ENCODE data around the gene PRKCZ. TPM values are rescaled to one million over a fixed set of nuclear protein-coding genes. Genes with fewer than 3 reads are reported as not detected.
A peak's percentile ranks its signal among the peaks of the same experiment; 100 is the strongest.
"Not testable (repeated sequence)": the region's sequence is repeated elsewhere in the genome, so short reads cannot be mapped to it uniquely, and the experiment has no call there.

The PRKCZ gene
- polyA plus RNA-seq, 4 donors, result 44.2 to 252 (median 144) TPM

GRCh38 chr1:2094269-2095158 is 44.3 kb downstream of the PRKCZ start:
- Histone ChIP-seq H3K36me3 (ENCODE audit: control insufficient read depth in 3 of 3, insufficient read depth in 2 of 3, low read depth in 1 of 3, low read length in 3 of 3) (peaks cover 0 to 84% (median 4%) of the 10 kb centered on the region in 3 donors), H3K27ac (ENCODE audit: low read depth in 1 of 3, low read length in 2 of 3) (peak overlapping the region in 1 of 3 donors; percentile 88), H3K4me1 (ENCODE audit: control insufficient read depth in 3 of 3, insufficient read depth in 2 of 3, low read depth in 1 of 3, low read length in 2 of 3) (peaks cover 0 to 13% (median 7%) of the 10 kb centered on the region in 3 donors), H3K9me3 (ENCODE audit: control insufficient read depth in 2 of 2, insufficient read depth in 1 of 2, low read depth in 1 of 2, low read length in 1 of 2) (peaks cover 6 to 21% of the 10 kb centered on the region in 2 donors)
- FAIRE-seq; H3K4me3 ChIP-seq (ENCODE audit: low read depth in 1 of 3, low read length in 3 of 3); H3K27me3 ChIP-seq (ENCODE audit: control insufficient read depth in 3 of 3, insufficient read depth in 3 of 3, low read length in 3 of 3): not testable (repeated sequence)
- WGBS, 3 donors, result 79 to 94% (median 85%) methylated on average over 47 to 60 of the region's 60 CpGs
- DNase-seq, result peak in 1 of 2 donors; percentile 16

- FAIRE-seq, result no peak
- Histone ChIP-seq H3K9me3 (ENCODE audit: control insufficient read depth in 2 of 2, insufficient read depth in 1 of 2, low read depth in 1 of 2, low read length in 1 of 2) (peaks cover 6 to 21% of the 10 kb centered on the region in 2 donors), H3K27me3 (ENCODE audit: control insufficient read depth in 3 of 3, insufficient read depth in 3 of 3, low read length in 3 of 3) (no peaks in the 10 kb centered on the region), H3K4me3 (ENCODE audit: low read depth in 1 of 3, low read length in 3 of 3) (no peak overlapping the region), H3K4me1 (ENCODE audit: control insufficient read depth in 3 of 3, insufficient read depth in 2 of 3, low read depth in 1 of 3, low read length in 2 of 3) (peaks cover 0 to 13% (median 7%) of the 10 kb centered on the region in 3 donors), H3K36me3 (ENCODE audit: control insufficient read depth in 3 of 3, insufficient read depth in 2 of 3, low read depth in 1 of 3, low read length in 3 of 3) (peaks cover 0 to 84% (median 4%) of the 10 kb centered on the region in 3 donors), H3K27ac (ENCODE audit: low read depth in 1 of 3, low read length in 2 of 3) (peak overlapping the region in 1 of 3 donors; percentile 71)
- no peak for DNase-seq
- WGBS, 3 donors, result 89 to 92% (median 90%) methylated on average over 15 to 17 of the region's 17 CpGs
Measured at GRCh38 chr1:2095394-2095793, 45.2 kb downstream of the PRKCZ start.

- H3K4me3 ChIP-seq (ENCODE audit: low read depth in 1 of 3, low read length in 3 of 3), result no peak overlapping the region
- H3K27ac ChIP-seq (ENCODE audit: low read depth in 1 of 3, low read length in 2 of 3), result peak overlapping the region in 1 of 3 donors; percentile 91
- no peak for DNase-seq
- WGBS, 3 donors, result 94 to 97% (median 96%) methylated on average over 34 of the region's 34 CpGs
- peaks cover 0 to 89% (median 4%) of the 10 kb centered on the region in 3 donors for H3K36me3 ChIP-seq (ENCODE audit: control insufficient read depth in 3 of 3, insufficient read depth in 2 of 3, low read depth in 1 of 3, low read length in 3 of 3)
- H3K27me3 ChIP-seq (ENCODE audit: control insufficient read depth in 3 of 3, insufficient read depth in 3 of 3, low read length in 3 of 3), result no peaks in the 10 kb centered on the region
- H3K9me3 ChIP-seq (ENCODE audit: control insufficient read depth in 2 of 2, insufficient read depth in 1 of 2, low read depth in 1 of 2, low read length in 1 of 2), result peaks cover 6 to 21% of the 10 kb centered on the region in 2 donors
- FAIRE-seq, result no peak
- H3K4me1 ChIP-seq (ENCODE audit: control insufficient read depth in 3 of 3, insufficient read depth in 2 of 3, low read depth in 1 of 3, low read length in 2 of 3), result peaks cover 0 to 13% (median 7%) of the 10 kb centered on the region in 3 donors
Measured at GRCh38 chr1:2095981-2096736, 45.9 kb downstream of the PRKCZ start.

GRCh38 chr1:2097386-2098300 is 47.4 kb downstream of the PRKCZ start:
- Histone ChIP-seq H3K36me3 (ENCODE audit: control insufficient read depth in 3 of 3, insufficient read depth in 2 of 3, low read depth in 1 of 3, low read length in 3 of 3) (peaks cover 0 to 91% (median 4%) of the 10 kb centered on the region in 3 donors), H3K4me1 (ENCODE audit: control insufficient read depth in 3 of 3, insufficient read depth in 2 of 3, low read depth in 1 of 3, low read length in 2 of 3) (peaks cover 0 to 6% (median 5%) of the 10 kb centered on the region in 3 donors), H3K9me3 (ENCODE audit: control insufficient read depth in 2 of 2, insufficient read depth in 1 of 2, low read depth in 1 of 2, low read length in 1 of 2) (peaks cover 6 to 24% of the 10 kb centered on the region in 2 donors), H3K4me3 (ENCODE audit: low read depth in 1 of 3, low read length in 3 of 3) (no peak overlapping the region), H3K27ac (ENCODE audit: low read depth in 1 of 3, low read length in 2 of 3) (peak overlapping the region; percentile 55 to 91 (median 80)), H3K27me3 (ENCODE audit: control insufficient read depth in 3 of 3, insufficient read depth in 3 of 3, low read length in 3 of 3) (no peaks in the 10 kb centered on the region)
- WGBS, 3 donors, result 83 to 93% (median 86%) methylated on average over 26 of the region's 26 CpGs
- FAIRE-seq (no peak), DNase-seq (peak; percentile 22 to 83)

- Histone ChIP-seq H3K27me3 (ENCODE audit: control insufficient read depth in 3 of 3, insufficient read depth in 3 of 3, low read length in 3 of 3) (no peaks in the 10 kb centered on the region), H3K4me3 (ENCODE audit: low read depth in 1 of 3, low read length in 3 of 3) (no peak overlapping the region), H3K9me3 (ENCODE audit: control insufficient read depth in 2 of 2, insufficient read depth in 1 of 2, low read depth in 1 of 2, low read length in 1 of 2) (peaks cover 6 to 24% of the 10 kb centered on the region in 2 donors), H3K4me1 (ENCODE audit: control insufficient read depth in 3 of 3, insufficient read depth in 2 of 3, low read depth in 1 of 3, low read length in 2 of 3) (peaks cover 0 to 4% (median 0%) of the 10 kb centered on the region in 3 donors), H3K27ac (ENCODE audit: low read depth in 1 of 3, low read length in 2 of 3) (peak overlapping the region; percentile 55 to 91 (median 80)), H3K36me3 (ENCODE audit: control insufficient read depth in 3 of 3, insufficient read depth in 2 of 3, low read depth in 1 of 3, low read length in 3 of 3) (peaks cover 2 to 91% (median 4%) of the 10 kb centered on the region in 3 donors)
- 33 to 67% (median 45%) methylated on average over 11 of the region's 11 CpGs for WGBS, 3 donors
- DNase-seq (peak; percentile 49 to 88), FAIRE-seq (no peak)
Measured at GRCh38 chr1:2098301-2098698, 48.1 kb downstream of the PRKCZ start.

- H3K4me1 ChIP-seq (ENCODE audit: control insufficient read depth in 3 of 3, insufficient read depth in 2 of 3, low read depth in 1 of 3, low read length in 2 of 3), result peaks cover 0 to 9% (median 0%) of the 10 kb centered on the region in 3 donors
- peaks cover 6 to 24% of the 10 kb centered on the region in 2 donors for H3K9me3 ChIP-seq (ENCODE audit: control insufficient read depth in 2 of 2, insufficient read depth in 1 of 2, low read depth in 1 of 2, low read length in 1 of 2)
- peaks cover 2 to 91% (median 4%) of the 10 kb centered on the region in 3 donors for H3K36me3 ChIP-seq (ENCODE audit: control insufficient read depth in 3 of 3, insufficient read depth in 2 of 3, low read depth in 1 of 3, low read length in 3 of 3)
- no peak for FAIRE-seq
- no peaks in the 10 kb centered on the region for H3K27me3 ChIP-seq (ENCODE audit: control insufficient read depth in 3 of 3, insufficient read depth in 3 of 3, low read length in 3 of 3)
- DNase-seq, result no peak
- no peak overlapping the region for H3K4me3 ChIP-seq (ENCODE audit: low read depth in 1 of 3, low read length in 3 of 3)
- H3K27ac ChIP-seq (ENCODE audit: low read depth in 1 of 3, low read length in 2 of 3), result peak overlapping the region in 1 of 3 donors; percentile 91
- 86 to 90% (median 88%) methylated on average over 34 to 35 of the region's 35 CpGs for WGBS, 3 donors
Measured at GRCh38 chr1:2098839-2099785, 48.9 kb downstream of the PRKCZ start.

All from small intestine (tissue), 7 donors.